Measurements from ENCODE around the gene AIPL1.
A peak's percentile ranks its signal among the peaks of the same experiment; 100 is the strongest.

AIPL1 gene

DNA sequence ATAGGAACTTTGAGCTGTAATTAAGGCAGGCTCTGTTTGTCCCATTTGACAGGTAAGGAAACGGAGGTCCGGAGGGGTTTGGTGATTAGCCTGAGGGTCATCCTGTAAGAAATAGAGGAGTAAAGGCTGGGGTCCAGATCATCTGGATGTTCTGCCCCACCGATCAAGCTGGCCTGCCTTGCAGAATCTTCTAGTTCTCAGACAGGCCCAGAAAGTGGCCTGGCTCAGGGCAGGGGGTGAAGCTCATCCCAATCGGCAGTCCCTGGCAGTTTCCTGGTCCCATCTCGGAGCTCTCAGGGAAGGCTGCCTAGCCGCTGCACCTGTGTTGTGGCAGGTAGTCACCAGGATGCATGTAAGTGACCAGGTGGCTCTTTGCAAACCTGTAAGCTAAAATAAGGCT is 13.6 kb upstream of the AIPL1 start:
- DNase-seq, result no peak

DNA sequence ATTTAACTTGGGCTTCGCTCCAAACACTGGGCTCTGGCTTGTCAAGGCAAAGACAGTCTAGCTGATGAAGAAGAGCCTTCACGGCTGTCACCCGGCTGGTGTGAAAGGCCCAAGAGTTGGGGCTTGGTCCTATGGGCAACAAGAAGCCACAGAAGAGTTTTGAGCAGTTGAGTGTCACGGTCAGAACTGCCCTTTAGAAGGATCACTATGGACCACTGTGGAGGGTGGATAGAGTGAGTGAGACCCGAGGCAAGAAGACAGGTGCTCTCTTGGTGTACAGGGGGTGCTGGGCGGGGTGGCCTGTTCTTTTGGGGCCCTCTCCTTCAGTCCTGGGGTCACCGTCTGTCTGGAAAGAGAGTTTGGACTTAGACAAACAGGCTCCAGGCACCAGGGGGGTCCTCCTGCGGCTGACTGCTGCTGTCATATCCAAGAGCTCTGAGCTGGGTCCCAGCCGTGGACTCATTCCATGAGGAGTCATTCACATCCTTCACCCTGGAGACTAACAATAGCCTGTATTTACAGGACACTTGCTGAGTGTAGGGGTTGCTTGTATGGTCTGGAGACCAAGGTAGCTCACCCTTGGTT is 11.7 kb upstream of the AIPL1 start:
- no peak for DNase-seq

DNA sequence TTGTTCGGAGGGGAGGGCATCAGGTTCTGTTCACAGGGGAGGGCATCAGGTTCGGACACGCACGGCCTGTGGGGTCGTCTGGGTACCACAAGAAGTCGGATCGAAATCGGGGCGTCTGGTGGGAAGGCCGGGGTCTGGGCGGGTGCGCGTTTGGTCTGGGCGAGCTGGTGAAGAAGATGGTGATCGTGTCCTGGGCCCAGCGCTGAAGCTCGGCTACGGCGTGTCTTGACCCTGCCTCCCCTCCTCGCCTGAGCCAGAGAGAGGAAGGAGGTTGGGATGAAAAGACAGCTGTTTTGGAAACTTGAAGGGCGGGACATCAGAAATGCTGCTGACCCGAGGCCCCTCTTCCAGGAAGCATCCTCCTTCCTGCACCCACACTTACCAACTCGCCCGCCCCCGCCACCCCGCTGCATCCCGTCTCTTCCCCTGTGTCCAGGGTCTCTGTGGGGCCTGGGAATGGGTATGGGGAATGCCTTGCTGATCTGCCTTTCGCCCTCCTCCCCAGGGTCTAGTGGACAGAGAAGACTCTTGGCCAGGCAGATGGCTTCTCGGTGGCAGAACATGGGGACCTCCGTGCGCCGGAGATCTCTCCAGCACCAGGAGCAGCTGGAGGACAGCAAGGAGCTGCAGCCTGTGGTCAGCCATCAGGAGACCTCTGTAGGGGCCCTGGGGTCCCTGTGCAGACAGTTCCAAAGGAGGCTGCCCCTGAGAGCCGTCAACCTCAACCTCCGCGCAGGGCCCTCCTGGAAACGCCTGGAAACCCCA is 9.8 kb upstream of the AIPL1 start:
- no peak for DNase-seq

DNA sequence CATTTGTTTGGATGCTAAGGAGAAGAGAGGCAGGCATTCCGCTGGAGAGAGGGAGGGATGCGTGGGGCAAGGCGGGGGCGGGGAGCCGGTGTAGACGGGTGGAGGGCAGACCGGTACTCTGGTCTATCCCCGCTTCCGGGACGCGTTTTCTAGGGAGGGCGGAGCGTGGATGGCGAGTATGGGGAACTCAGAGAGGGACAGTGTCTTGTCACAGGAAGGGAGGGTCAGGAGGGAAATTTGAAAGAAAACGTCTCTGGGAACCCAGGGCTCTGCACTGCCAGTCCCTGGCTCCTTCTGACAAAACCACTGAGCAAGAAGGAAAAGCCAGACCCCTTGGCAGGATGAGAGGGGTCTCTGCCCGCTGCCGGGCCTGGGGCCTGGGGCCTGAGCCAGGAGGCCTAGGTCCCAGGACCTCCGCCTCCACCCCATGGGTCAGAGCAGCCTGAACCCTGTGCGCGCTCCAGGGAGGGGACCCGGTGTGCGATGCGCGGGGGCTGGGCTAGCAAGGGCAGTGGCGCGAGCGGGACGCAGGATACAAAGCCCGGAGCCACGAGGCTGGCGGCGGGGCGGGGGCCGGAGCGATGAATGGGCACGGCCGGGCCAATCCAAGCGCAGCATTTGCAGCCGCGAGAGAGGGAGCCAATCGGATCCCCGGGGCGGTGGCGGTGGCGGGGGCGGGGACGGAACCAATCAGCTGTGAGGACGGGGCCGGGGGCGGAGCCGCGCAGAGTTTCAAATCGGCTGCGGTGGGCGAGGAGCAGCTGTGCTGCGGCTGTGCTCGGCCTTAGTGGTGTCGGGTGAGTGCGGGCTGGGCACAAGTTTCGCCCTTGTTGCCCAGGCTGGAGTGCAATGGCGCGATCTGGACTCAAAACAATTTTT is 9.0 kb upstream of the AIPL1 start, which contains the start of gene PIMREG:
PIMREG (plus strand) TSS at position 764 of the 879 bp plus-strand sequence. CDS start 656 bp downstream, outside the sequence.
- DNase-seq, result peak; percentile 88

DNA sequence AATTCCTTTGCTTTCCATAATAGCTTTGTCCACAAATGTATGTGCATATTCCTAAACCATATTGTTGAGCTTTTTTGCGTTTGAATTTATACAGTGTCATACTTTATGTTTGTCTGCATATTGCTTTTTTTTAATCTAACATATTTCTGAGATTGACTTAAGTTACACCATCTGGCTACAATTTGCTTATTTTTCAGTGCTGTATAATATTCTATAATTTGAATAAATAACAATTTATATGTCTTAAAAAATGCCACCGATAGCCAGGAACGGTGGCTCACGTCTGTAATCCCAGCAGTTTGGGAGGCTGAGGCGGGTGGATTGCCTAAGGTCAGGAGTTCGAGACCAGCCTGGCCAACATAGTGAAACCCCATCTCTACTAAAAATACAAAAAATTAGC is 7.9 kb upstream of the AIPL1 start:
- no peak for DNase-seq

DNA sequence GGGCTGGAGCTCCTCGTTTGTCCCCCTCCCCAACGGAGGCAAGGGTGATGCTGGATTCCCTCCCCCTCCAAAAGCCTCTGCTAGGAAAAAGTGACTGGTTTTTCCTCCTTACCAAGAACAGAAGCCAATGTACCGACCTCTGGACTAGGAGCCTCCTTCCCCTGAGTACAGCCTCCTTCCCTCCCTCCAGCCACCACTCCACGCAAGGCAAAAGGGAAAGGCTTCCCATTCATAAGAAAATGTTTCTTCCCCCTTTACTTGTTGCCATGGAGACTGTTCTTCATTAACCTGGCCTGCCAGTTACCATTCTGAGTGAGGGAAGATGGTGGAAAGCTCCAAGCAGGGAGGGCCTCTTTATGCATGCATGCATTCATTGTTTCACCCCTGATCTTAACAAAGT is 5.0 kb upstream of the AIPL1 start:
- no peak for DNase-seq

DNA sequence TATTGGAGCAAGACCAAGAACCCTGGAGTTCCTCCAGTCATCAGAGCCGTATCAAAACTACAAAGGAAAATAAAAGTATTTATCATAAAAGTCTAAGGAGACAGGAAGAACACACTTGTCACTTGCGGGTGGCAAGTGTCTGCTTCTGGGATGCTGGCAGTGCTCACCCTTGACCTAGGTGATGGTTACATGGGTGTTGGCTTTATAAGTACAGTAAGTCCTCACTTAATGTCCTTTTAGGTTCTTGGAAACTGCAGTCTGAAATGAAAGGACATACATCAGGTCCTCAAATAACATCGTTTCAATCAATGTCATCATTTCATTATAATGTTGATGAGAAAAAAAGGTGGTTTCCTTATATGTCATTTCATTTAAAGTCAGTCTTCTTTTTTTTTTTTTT is 3.0 kb upstream of the AIPL1 start:
- DNase-seq, result no peak

DNA sequence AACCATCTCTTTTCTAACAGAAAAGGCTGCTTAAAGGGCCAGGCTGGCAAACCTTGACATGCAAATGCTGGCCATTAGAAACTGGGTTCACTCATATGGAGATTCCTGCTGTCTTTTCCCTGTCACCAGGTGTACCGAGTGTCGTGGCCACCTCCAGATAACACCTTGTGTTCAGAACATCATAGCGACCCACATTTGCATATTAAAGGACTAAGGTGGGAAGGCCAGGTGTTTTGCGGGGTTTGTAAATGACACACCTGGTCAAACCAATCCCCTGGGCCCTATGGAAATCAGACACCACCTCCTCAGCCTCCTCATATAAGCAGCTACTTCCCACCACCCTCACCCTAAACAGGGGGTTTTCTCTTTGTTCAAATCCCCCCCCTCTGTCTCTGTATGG is 2.5 kb upstream of the AIPL1 start:
- DNase-seq, result no peak

DNA sequence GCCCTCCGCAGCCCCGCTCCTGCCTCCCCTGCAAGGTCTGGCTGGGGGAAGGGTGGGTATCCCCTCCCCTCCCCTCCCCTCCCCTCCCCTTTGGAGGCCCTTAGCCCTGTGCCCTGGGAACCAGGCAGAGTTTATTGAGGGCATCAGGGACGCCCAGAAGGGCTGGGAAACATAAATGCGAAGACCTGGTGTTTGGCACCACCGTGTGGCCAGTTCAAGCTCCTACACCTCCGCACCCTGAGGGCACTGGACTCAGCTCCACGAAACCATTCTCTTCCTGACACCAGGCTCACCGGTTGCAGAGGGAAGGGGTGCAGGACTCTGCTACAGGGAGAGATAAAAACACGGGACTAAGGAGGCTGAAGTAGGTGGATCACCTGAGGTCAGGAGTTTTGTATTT is 1.0 kb upstream of the AIPL1 start:
- DNase-seq, result no peak

DNA sequence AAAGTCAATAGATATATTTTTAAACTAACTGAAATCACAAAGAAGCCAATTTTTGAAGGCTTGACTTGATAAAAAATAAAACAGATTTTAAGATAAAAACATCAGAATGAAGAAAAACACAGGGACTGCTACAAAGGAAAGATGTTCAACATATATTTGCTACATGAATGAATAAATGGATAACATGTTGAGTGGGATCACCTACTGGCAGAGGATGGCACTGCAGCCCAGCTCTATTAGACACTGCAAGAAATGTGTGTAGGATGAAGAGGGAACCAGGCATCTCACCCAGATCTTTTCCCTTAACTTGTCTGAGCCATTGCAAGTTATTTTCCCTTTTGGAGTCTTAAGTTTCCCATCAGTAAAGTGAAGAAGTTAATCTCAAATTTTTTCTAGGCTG is 4.2 kb downstream of the AIPL1 start:
- no peak for DNase-seq

DNA sequence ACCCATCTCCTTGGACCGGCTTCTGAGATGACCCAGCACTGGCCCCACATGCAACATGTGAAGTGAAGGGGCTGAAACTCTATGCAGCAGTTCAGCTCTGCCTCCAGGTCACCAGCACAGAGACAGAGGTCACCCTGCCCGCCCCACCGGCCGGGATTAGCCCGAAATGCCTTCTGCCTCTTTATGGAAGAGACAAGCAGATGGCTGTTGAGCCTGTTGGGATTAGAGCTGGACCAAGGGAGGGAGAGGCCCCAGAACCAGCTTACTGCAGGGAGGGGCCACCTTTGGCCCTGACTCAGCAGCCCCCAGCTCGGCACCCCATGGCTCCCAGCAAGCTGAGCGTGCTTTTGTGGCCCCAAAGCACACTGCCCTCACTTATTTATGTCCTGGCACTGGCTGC is 5.7 kb downstream of the AIPL1 start:
- no peak for DNase-seq

DNA sequence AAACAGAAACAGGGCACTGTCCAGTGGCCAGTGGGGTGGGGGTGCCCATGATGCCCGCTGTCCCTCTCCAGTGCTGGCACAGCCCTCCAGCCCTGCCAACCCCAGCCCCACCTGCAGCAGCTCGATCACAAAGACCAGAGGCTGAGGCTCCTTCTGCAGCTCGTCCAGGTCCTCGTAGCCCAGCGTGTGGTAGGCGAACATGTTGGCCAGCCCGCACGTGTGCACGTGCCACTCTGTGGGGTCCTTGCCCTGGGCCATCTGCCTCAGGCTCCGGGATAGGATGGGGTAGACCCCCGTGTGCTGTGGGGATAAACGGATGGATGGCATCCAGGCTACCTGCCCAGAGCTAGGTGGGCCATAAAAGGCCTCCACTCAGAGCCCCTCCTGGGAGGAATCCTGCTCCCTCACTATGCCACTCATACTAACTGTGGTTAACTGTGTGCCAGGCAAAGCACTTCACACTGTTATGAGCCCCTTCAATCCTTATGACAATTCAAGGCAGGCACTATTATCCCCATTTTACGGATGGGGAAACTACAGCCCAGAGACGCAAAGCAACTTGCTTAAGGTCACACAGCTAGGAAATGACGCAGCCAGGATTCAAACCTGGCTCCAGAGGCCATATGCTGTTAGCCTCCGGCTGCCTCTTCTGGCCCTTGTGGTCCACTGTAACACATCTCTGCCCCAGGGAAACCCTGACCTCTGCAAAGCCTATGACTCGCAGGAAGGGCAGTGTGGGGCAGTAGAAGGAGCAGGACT is 6.5 kb downstream of the AIPL1 start:
- no peak for DNase-seq

DNA sequence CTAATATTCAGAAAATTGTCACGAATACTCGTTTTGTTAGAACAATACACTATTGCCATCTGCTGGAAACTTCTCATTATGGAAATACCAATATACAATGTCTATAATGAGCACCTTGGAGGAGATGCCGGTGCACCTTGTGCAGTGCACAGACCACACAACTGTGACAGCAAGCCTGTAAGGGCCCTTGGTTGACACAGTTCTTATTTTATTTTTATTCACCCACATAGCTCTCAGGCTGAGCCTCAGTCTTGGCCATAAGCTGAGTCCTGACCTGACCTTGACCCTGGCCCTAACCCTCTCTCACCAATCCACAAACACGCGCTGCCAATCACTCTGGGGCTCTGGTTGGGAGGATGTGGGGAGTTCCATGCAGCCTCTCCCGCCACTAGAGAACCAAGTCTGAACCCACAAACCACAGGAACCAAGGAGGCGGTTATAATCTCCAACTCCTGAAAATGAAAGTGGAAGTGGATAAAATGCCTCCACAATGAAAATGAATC is 7.6 kb downstream of the AIPL1 start:
- DNase-seq, result no peak

DNA sequence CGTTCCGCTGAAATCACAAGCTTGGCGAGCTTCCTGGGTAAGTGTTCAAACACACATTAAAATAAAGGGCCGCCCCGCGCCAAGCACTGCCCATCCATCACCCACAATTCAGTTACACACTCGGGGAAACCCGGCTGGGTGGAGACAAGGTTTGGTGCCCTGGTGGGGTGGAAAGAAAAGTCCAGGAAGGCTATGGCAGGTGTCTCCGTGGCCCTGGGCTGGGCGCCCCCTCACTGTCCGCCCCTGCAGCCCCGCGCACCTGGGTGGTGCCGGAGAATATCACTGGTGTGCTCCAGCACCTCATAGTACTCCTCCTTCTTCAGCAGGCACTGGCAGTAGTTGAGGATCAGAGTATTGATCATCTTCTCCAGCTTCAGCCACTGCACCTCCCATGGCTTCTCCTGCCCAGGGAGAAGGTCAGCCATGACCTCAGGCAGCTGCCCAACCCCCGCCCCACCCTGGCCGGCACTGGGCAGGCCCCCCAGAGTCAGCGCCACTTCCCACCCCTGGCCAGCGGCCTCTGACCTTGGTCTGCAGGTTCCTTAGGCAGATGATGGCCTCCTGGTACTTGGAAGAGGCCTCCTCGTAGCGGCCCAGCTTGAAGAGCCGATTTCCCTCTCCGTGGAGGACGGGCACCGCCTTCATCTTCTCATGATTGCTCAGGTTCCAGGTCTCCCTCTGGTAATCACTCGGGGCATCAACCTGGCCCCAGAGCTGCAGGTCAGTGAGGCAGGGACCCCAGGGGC is 8.4 kb downstream of the AIPL1 start:
- DNase-seq, result no peak

DNA sequence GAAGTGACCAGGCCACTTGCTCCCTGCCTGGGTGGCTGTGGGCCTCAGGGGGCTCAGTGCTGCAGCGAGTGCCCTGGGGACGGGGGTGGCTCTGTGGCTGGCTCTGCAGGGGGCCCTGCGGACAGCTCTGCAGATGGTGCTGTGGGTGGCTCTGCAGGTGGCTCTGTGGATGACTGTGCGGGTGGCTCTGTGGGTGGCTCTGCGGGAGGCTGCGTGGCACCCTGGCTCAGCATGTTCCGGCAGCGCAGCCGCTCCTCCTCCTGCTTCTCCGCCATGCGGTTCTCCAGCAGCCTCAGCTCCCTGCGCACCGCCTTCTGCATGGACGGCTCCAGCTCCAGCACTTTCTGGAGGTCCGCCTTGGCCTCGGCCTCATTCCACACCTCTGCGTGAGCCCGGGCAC is 9.5 kb downstream of the AIPL1 start:
- DNase-seq, result no peak

DNA sequence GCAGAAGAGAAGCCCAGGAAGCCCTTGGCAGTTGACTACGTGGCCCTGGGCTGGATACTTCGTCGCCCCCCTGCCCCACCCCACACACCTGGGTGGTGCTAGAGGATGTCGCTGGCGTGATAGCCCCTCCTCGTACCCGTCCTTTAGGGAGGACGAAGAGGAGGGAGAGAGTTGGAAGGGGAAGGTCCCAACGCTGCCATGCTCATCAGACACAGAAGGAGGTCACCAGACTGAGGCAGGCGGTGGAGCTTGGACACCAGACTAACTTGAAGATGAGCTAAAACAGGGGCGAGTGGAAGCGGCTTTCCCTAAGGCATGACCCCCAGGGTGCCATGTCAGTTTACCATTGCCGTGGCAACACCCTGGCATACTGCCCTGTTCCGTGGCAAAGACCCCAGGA is 11.0 kb downstream of the AIPL1 start:
- no peak for DNase-seq

DNA sequence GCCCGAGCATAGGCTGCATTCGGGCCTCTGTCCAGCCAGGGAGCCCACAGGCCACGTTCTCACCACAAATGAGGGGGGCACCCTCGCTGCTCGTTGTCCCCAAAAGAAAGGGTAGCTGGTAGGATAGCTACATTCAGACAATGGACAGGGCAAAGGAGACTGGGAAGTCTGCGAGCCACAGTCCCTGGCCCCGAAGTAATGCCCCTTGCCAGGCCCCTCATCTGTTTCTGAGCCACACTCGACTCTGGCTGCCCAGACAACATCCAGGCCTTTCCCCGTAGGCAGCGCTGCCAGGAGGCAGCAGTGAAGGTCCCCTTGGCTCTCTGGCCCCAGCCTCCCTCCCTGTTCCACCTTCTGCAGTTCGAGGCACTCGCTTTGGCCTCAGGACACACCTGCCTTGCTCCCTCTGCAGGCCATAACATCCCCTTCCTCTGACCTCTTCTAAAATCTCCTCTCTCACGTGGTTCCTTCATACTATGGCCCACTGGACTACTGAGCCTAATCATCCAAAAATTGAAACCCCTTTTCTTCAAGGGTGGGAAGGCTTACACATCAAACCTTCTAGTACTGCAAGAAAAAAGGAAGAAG is 12.2 kb downstream of the AIPL1 start:
- DNase-seq, result no peak

DNA sequence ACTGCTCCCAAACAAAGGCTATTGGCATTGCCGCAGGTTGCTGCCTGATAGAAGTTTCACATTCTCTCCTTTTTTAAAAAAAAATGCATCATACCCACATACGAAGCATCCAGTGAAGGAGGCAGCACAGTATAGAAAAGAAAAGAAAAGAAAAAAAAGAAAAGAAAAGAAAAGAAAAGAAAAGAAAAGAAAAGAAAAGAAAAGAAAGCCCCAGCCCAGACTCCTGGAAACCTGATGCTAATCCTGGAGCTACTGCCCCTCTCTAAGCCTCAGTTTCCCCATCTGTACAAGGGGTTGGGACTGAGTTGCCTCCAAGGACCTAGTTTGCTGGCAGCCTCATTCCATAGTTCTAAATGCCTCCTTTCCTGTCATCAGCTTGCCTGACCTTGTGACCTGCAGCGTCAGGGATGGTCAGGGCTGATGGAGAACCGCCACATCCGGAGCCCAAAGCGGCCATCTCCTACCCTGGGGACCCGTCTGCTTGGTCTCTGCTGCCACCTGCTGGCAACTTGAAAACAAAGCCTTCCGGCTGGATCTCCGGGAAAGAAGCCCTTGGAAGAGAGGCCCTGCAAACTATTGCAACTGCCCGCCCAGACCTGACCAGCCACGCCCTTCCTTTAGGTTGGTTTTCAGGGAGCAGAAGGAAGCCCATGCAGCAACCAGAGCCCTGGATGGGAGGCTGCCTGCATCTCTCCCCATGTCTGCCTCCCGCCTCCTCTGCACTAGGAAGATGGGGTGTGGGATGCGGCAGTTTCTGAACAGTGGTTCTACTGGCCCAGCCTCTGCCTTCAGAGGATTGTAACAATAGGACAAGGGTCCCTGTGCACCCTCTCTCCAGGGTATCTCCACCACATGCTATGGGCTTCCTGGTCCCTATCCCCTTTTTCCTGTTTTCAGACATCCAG is 13.0 kb downstream of the AIPL1 start:
- DNase-seq, result peak; percentile 44

DNA sequence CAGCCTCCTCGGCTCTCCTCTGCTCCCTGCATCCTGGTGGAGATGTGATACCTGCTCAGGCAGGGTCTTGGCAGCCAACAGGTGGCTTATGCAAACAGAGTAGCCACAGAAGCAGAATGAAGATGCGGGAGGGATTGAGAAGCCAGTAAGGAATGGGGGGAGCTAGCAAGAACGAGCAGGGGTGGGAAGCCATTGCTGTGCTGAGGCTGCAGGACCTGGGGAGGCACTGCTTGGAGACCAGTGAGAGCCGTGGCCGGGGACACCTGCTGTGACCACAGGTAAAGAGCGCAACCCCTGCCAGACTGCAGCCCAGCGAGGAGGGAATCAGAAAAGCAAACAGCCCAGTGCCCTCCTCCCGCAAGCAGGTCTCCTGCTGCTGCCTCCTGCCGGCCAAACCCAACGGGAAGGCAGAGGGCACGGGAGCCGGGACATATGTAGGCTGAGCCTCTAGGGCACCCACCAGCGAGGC is 14.7 kb downstream of the AIPL1 start:
- no peak for DNase-seq

DNA sequence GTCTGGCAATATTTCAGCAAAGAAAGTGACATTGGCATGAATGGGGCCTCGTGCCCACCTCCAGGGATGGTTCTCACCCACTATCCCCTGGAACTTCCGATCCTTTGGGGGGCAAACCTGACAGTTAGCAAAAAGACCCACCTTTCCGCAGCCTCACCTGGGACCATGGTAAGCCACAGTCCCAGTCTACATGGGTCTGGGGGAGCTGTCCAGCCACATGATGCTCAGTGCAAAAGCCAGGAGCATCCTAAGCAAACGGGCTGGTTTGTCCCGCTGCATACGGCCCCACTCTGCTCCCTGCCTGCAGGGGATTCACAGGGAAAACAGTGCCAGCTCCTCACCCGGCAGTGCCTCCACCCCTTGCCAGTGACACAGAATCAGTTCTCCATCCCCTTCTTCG is 19.3 kb downstream of the AIPL1 start:
- DNase-seq, result no peak

Data from GOT3 (cell line).